GM18907 (cell line): ENCODE results near the gene N4BP2L2.

Experiments
- ATAC-seq: cut with Tn5 transposase; IDR thresholded peaks from one replicate; pipeline ENCODE4 v1.9.1; 2021; ENCODE audit warnings: mild to moderate bottlenecking, moderate library complexity; ENCODE audit not compliant: unreplicated experiment

Gene N4BP2L2

DNA sequence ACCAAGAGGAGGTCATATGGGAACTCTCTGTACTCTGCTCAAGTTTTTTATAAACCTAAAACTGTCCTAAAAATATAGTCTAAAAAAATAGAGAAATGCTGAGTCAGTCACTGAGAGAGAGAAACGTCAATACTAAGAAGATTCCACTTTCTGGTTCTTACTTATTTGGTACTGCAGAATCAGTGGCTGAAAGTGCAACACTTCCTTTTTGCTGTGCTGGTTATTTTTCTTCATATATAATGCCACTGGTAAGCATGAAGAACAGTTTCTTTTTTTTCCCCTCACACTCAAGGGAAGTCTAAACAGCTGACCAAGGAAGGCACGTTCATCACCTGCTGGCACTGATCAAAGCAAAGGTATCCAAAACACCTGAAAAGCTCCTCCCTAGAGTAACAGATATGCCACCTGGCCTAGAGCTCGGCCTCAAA is 66.4 kb downstream of the N4BP2L2 start:
- peak; percentile 77 for ATAC-seq

- ATAC-seq = no peak
These were observed 67.2 kb downstream of the N4BP2L2 start for GRCh38 chr13:32471187-32471922.

- no peak for ATAC-seq
These were observed 70.0 kb downstream of the N4BP2L2 start for GRCh38 chr13:32468502-32469142.

GRCh38 chr13:32456591-32456990 is 82.0 kb downstream of the N4BP2L2 start:
- no peak for ATAC-seq

DNA sequence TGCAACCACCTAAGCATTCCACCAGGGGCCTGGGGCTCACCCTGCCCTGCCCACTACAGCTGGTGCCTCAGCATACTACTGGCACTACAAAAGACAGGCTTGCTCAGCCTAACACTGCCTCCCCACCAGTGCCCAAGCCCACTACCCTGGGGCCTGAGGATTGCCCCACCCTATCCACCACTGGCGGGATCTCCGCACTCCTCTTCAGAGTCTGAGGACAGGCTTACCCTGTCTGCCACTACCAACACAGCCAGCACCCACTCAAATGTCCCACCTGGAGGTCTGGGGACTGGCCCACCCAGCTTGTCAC is 83.0 kb downstream of the N4BP2L2 start:
- no peak for ATAC-seq

- ATAC-seq = no peak
These were observed 83.6 kb downstream of the N4BP2L2 start for GRCh38 chr13:32454886-32455593.

DNA sequence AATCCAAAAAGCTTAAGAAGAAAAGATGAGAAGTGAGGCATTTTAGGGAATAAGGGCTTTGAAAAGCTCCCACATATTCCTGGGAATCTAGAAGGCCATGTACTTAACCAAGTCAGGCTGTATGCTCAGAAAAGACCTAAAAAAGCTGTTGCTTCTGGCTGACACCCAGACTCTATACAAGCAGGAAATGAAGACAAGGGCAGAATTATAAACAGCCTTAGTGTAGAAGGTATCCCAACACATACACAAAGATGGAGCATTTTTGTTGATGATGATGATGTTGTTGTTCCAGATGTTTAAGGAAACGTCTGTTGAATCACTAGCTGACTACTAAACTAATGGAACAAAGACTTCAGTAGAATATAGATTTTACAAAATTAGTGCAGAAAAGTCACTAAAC is 84.6 kb downstream of the N4BP2L2 start:
- ATAC-seq = no peak

- no peak for ATAC-seq
These were observed 89.6 kb downstream of the N4BP2L2 start for GRCh38 chr13:32448972-32449371.

DNA sequence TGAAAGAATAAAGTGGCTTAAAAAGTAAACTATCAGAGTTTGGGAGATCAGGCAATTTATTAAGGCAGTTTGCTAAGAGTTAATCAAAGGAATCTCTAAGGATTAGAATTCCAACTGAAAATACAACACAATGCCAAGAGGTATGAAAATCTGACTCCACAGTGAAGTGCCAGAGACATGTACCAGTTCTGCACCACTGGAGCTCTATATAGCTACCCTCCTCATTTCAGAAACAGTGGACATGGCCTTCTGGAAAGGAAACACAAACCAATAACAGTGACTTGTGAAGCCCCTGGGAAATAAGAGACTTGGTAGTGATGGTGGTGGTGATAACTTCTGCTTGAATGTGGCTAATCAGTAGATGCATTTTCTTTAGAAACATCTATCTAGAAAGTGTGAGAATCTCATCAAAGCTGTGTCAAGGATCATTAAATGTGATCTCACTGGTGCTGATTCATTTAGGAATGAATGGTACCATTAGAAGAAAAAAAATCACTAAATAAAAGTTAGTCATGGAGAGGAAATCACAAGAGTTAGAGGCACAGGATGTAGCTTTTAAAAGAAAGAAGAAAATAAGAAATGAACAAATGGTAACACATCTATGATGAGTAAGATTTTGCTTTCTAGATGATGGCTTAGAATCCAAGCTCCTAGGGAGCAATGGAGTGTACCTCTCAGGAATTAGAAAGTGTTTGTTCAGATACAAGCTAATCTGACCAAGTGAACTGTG is 90.5 kb downstream of the N4BP2L2 start:
- ATAC-seq = no peak

- ATAC-seq = no peak
These were observed 91.7 kb downstream of the N4BP2L2 start for GRCh38 chr13:32446773-32447465.

DNA sequence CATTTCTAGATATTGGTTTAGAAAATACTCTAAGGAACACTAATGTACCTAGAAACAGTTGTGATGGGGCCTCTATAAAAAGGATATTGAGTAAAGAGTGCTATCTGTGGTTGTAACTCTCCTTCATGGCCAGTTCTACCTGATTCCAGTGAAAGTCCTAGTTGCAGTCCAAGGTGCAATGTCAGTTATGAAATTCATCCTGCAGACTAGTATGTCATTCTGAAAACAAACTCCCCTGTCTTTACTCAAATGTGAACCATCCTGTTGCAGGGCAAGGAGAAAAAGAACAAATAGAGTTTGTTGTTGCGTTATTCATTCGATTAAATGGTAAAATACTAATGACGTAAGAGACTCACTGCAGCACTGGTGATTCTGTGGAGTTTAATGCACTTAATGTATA is 92.4 kb downstream of the N4BP2L2 start:
- ATAC-seq = no peak

DNA sequence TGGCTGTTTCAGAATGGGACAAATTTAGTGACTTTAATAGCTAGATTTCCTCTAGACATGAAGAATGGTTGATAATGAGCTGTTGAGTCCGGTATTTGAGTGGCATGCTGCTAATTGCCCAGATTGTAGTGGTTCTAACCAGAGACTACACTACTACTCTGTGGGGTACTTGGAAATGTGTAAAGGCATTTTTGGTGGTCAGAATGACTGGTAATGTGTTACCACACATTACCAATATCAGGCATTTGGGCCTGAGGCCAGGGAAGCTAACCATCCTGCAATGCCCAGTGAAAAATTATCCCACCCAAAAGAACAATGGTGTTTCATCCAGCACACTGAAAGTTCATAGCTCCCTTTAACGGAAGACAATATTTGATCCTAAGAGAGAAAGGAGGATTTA is 93.1 kb downstream of the N4BP2L2 start:
- no peak for ATAC-seq

DNA sequence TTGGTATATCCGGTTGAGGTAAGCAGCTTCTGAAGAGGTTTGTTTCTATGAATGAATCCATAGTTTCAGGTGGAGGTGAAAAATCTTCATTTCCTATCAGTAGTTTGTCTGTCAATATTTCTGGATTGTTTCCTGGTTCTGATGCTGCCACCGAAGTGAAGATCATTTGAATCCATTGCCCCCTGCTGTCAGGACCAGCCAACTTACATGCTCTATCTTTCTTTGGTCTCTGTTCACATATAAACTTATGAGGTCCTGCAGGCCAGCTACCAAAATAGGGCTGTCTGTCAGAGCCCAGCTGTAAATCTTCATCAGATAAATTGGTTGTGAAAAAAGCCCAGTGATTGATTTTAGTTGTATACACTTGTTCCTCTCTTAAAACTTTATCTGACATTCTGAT is 95.5 kb downstream of the N4BP2L2 start:
- ATAC-seq = peak; percentile 75

DNA sequence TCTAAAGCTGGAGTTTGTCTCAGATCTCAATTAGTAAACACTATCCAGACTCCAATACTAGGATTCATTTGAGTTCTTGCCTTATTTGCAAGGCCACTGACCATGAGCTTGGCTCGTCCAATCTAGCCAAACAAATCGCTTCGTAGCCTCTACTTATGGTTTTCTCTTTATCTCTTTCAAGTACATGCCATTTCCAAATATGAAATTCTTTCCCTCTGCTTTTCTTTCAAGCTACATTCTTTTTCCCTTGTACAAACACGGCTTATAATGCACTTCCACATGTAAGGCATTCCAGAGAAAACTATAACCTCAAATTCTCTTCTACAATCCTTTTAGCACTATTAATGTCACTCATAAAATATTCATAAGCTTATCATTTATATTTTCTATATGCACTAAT is 99.7 kb downstream of the N4BP2L2 start:
- ATAC-seq = no peak

- ATAC-seq = no peak
These were observed 105.7 kb downstream of the N4BP2L2 start for GRCh38 chr13:32432856-32433255.

DNA sequence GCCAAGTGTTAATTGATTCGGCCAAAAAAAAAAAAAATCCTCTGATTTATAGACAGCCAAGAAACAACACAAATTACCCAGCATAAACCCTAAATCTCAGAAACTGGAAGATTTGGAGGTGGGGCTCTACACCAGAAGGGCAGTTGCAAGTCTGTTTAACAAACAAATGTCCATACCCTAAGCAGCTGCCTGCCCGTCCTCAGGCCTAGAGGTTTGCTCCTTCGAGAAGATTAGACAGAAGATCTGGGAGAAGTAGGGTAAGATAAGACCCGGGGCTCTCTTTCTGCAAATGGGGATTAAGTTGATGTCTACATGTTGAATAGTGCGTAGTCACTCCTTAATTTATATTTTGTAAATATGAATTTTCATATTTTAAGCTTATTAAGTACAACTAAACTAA is 107.2 kb downstream of the N4BP2L2 start:
- ATAC-seq = no peak

DNA sequence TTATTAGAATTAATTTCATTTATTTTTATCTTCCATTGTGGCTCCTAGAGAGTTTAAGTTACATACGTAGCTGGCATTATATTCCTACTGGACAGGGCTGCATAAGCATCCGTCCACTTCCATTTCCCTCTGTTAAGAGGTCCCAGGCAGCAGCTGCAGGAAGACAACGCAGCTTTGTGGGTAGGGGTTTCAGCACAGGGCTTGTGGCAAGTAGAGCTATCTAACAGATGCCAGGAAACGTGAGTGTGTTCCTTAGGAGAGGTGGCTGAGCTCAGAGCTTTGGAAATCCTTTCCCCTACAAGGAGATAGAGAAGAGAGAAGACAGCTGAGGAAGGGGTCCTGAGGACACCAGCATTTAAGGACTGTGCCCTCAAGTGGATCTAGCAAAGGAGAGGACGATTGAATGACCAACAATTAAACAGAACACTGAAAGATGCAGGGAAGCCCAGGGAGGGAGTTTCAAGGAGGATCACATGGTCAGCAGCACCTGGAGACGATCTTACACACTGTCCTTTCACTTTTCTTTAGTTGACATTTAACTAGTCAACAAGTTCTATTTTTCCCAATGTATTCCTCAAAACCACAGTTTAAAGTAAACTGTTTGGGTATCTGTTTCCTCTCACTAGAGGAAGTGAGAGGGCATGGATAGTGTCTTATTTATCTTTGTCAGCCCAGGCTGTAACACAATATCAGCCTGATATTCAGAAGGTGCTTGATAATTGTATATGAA is 108.4 kb downstream of the N4BP2L2 start:
- ATAC-seq = no peak

GRCh38 chr13:32429433-32429909 is 109.1 kb downstream of the N4BP2L2 start:
- no peak for ATAC-seq

GRCh38 chr13:32428581-32429432 is 109.8 kb downstream of the N4BP2L2 start:
- ATAC-seq = no peak
